Measurements from ENCODE around the gene TECPR2.

- no peak for TF ChIP-seq POLR2A (IDR thresholded peaks at IDR 0.05)
- no peak for TF ChIP-seq CTCF (IDR thresholded peaks at IDR 0.05)
Observed at GRCh38 chr14:102359341-102359740, 3.4 kb upstream of the TECPR2 start.

Data from body of pancreas (tissue), 4 donors.